Coronary artery (tissue), 2 donors: ENCODE data around the gene GCGR.

ENCODE experiments used
- DNase-seq: peaks from one replicate; pipeline ENCODE4 v3.0.0-alpha.2; 2017; ENCODE audit warnings: low spot score
- H3K27ac ChIP-seq, 2 donors: fragments of 200-600 bp; sonication (generic); one replicate each; pipeline ENCODE4 v1.5.1; 2016 to 2019
- H3K4me3 ChIP-seq: fragments of 200-600 bp; sonication (generic); 2 replicates; pipeline ENCODE4 v1.5.1; 2016; ENCODE audit warnings: mild to moderate bottlenecking, moderate library complexity
- TF ChIP-seq, protein P1 (sequence below): fragments of 200-600 bp; sonication (generic); IDR thresholded peaks from one replicate; pipeline ENCODE4 v1.5.1; 2019; ENCODE audit warnings: antibody characterized with exemption

GCGR gene

DNA sequence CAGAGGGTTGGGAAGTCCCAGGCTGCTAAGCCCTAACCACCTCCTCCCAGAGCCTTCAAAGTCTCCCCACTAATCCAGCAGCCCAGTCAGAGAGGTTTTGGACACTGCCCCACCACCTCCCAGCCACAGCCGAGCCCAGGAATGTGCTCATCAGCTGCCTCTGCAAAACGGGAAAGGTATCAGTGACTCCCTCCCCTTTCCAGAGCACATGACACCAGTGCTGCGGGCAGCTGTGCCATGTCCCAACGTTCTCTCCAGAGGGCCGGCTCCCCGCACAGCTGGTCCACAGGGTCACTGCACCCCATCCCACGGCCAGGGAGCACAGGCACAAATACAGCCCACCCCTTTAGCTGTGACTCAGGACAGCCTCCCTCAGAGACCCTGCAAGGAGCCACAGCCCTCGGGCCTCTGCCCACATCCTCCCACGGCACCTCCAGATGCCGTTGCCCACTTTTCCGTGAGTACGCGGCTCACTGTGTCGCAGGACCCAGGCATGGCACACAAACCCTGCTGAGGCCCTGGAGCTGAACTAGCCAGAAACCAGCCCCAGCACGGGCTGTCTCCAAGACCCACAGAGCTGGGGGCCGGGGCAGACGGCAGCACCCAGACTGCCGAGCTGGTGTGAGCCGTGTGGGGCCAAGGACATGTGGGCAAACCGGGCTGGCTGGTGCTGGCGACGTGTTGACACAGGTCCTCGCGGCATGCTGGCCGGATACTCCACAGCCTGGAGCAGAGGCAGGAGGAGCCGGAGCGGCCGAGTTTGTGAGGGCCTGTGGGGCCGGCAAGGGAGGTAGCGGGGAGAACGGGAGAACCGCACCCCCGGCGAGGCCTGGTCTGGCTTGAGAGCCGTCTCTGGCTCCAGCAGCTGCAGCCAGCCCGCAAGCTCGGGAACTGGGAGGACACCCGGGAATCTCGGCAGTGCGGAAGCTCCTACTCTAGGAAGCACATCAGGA is 37.2 kb downstream of the GCGR start:
- no peak for DNase-seq
- TF ChIP-seq, protein P1, sequence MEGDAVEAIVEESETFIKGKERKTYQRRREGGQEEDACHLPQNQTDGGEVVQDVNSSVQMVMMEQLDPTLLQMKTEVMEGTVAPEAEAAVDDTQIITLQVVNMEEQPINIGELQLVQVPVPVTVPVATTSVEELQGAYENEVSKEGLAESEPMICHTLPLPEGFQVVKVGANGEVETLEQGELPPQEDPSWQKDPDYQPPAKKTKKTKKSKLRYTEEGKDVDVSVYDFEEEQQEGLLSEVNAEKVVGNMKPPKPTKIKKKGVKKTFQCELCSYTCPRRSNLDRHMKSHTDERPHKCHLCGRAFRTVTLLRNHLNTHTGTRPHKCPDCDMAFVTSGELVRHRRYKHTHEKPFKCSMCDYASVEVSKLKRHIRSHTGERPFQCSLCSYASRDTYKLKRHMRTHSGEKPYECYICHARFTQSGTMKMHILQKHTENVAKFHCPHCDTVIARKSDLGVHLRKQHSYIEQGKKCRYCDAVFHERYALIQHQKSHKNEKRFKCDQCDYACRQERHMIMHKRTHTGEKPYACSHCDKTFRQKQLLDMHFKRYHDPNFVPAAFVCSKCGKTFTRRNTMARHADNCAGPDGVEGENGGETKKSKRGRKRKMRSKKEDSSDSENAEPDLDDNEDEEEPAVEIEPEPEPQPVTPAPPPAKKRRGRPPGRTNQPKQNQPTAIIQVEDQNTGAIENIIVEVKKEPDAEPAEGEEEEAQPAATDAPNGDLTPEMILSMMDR = no peak
- no peak overlapping the region for H3K27ac ChIP-seq
- no peak overlapping the region for H3K4me3 ChIP-seq

DNA sequence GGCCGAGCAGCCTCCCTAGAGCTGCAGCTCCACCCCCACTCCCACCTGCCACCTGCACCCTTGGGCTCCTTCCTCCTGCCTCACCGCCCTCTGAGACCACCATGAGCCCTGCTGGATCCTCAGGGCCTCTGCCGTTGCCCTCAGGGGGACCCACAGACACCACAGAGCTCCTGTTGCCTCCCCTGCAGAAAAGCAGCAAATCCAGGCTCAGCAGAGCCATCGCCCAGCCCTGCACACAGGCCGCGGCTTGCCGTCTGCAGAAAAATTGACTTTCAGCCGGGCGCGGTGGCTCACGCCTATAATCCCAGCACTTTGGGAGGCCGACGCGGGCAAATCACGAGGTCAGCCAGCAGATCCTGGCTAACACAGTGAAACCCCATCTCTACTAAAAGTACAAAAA is 37.9 kb downstream of the GCGR start:
- TF ChIP-seq, protein P1 = no peak
- no peak overlapping the region for H3K4me3 ChIP-seq
- DNase-seq = no peak
- no peak overlapping the region for H3K27ac ChIP-seq

DNA sequence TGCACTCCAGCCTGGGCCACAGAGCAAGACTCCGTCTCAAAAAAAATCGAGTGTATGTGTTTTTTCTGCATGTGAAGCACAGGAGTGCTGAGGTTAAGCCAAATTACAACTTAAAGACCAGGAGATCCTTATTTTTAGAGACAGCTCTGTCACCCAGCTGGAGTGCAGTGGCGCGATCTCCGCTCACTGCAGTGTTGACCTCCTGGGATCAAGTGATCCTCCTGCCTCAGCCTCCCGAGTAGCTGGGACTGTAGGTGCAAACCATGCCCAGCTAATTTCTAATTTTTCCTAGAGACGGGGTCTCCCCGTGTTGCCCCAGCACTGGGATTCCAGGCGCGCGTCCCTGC is 38.4 kb downstream of the GCGR start:
- H3K27ac ChIP-seq = no peak overlapping the region
- no peak overlapping the region for H3K4me3 ChIP-seq
- TF ChIP-seq, protein P1 = no peak
- no peak for DNase-seq

DNA sequence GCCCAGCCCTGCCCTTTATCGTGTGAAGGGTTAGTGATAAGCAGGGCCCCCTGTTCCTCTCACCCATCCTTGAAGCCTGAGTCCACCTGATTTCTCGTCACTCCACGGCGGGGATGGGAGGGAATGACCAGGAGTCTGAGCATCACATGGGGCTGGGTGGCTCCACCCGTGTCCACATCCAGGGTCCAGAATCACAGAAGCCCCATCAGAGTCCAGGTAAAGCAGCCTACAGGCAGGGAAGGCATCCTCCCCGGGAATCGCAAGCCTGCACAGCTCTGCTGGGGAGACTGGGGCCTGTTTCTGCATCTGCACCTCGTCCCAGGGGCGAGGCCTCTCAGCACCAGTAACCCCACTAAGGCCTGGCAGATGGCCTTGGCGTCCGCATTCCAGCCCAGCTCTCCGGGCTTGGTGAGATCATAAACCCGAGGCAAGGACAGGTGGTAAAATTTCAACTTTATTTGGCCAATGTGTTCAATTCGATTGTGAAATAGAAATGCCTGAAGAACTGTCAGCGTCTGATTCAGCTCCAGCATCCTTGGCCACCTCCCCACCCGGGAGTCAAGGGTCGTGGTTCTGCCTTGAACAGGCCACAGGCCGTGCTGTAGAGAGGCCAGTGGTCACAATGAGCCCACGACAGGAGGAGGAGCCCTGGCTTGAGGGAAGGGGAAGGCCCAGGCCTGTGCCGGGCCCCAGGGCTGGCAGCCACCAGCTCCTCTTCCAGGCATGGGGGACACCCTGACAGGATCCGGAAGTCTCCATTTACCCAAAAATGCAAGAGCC is 39.0 kb downstream of the GCGR start:
- TF ChIP-seq, protein P1 = no peak
- DNase-seq = no peak
- H3K4me3 ChIP-seq = no peak overlapping the region
- H3K27ac ChIP-seq = no peak overlapping the region

DNA sequence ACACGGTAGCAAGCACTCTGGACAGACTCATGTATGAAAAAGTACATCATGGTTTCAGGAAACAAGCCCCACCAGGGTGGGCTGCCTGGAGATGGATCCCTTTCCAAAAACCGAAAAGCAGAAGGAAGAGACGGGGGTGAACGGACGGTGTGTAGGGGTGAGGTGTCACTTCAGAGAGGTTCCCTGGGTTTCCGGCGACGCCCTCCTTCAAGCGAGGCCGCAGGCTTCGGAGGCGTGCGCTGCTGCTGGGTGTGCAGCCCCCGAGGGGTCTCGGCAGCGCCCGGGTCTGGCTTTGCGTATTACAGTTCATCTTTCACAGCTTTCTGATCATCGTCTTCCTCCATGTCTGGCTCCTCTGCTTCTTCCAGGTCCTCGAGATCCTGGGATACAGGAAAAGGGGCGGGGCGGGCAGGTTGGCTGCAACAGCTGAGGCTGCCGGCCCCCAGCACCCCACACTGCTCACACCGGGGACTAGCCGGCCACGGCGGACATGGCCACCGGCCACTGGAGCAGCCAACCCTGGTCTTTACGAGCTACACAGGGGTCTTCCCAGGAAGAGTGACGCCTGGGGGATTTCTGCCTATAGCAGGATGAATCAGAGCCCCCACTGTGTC is 39.9 kb downstream of the GCGR start:
- H3K27ac ChIP-seq = no peak overlapping the region
- DNase-seq = no peak

DNA sequence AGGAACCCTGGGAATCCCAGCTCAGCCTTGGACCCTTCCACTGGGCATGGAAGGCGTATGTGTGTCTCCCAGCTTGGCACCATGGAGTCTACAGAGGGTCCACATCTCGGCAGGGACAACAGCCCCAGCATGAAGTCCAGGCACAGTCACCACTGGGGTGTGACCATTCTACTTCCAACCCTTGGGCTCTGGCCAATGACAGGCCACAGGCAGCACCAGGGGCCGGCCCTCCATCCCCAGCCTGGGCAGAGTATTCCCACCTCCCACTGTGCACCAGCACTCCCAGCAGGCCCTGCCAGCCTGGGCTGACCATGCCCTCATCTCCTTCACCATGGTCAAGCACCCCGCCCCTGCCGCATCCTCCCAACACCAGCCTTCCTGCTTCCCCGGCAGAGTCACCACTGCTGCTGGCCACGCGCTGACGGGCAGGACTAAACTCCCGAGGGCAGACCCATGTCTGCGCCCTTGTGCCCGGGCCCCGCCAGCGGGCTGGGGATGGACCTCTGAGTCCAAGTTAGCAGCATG is 40.4 kb downstream of the GCGR start:
- DNase-seq = no peak
- TF ChIP-seq, protein P1 = no peak
- no peak overlapping the region for H3K4me3 ChIP-seq
- H3K27ac ChIP-seq = no peak overlapping the region

More for the DNA sequence above, 39.9 kb downstream of the GCGR start:
- H3K4me3 ChIP-seq = no peak overlapping the region
- TF ChIP-seq, protein P1 = no peak
